ENCODE measurements around the gene CFTR.
"Not testable (repeated sequence)": the region's sequence is repeated elsewhere in the genome, so short reads cannot be mapped to it uniquely, and the experiment has no call there.

The CFTR gene

DNA sequence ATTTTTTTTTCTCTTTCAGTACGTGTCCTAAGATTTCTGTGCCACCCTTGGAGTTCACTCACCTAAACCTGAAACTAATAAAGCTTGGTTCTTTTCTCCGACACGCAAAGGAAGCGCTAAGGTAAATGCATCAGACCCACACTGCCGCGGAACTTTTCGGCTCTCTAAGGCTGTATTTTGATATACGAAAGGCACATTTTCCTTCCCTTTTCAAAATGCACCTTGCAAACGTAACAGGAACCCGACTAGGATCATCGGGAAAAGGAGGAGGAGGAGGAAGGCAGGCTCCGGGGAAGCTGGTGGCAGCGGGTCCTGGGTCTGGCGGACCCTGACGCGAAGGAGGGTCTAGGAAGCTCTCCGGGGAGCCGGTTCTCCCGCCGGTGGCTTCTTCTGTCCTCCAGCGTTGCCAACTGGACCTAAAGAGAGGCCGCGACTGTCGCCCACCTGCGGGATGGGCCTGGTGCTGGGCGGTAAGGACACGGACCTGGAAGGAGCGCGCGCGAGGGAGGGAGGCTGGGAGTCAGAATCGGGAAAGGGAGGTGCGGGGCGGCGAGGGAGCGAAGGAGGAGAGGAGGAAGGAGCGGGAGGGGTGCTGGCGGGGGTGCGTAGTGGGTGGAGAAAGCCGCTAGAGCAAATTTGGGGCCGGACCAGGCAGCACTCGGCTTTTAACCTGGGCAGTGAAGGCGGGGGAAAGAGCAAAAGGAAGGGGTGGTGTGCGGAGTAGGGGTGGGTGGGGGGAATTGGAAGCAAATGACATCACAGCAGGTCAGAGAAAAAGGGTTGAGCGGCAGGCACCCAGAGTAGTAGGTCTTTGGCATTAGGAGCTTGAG is at the start of gene CFTR:
TSS of gene CFTR (plus strand) at position 801 of the 830 bp plus-strand sequence. CDS start 70 bp downstream, outside the sequence.
- DNase-seq (ENCODE audit: low read depth in 2 of 2), result no peak

DNA sequence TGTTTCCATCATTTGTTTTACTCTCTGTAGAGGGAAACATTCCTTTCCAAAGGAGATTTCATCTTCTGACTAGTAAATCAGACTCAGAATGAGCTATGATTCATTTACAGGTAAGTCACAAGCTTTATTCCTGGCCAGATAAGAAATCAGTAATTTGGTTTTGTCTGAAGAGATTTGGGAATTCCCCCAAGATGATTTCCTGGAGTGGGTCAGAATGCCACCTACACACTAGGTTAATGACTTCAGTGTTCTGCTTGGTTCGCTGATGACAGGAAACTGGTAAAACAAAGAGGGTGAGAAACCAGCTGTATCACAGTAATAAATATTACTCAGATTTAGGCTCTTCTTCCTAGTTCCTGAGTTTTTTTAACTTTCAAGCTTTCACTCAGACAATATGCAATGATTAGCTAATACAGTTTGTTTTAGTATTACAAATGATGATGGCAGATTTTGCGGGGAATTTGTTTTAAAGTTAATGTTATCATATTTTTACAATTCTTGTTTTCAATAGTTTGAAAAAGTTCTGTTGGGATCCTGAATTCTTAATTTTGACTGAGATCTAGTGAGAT is 44.3 kb upstream of the CFTR start:
- no peak for DNase-seq (ENCODE audit: low read depth in 2 of 2)

DNA sequence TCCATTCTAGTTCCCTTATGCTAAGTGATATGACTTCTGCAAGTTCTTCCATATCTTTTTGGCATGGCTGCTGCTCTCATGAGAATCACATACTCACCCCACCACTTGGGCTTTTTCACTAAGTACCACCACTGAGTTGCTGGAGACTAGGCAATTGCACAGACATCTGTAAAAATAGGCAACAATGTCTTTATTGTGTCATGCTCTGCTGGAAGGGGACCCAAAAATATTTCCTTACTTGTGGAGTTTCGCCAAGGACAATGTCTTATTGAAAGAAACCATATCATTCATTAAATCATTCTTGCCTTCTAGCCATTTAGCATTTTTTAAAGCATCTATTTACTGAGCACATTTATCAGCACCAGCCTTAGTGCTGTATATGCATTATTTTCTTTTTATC is 35.2 kb upstream of the CFTR start:
- DNase-seq (ENCODE audit: low read depth in 2 of 2), result no peak

GRCh38 chr7:117445206-117445605 is 34.6 kb upstream of the CFTR start:
- DNase-seq (ENCODE audit: low read depth in 2 of 2), result no peak

DNA sequence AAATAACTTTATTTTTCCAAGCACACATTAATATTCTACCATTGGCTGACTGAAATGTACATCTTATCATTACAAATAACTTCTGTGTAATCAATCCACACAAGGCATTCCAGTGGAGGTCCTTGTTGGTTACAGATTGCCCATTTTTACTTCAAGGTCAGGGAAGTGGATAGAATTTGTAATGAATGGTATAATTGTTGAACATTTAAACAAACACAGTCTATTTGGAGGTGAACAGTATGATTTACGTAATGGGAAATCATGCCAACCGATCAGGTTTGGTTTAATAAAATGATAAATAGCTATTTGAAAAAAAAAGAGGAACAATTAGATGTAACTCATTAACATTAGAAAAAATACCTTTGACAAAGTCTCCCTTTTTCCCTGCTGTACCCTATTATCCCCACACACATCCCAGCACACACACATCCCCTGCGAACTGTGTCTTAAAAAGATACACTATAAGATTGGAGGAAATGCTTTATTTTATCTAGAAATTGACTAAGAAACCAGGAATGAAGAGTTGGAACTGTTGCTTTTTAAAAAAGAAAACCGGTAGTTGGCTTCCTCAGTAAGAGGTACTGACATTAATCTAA is 33.5 kb upstream of the CFTR start:
- DNase-seq (ENCODE audit: low read depth in 2 of 2), result no peak

DNA sequence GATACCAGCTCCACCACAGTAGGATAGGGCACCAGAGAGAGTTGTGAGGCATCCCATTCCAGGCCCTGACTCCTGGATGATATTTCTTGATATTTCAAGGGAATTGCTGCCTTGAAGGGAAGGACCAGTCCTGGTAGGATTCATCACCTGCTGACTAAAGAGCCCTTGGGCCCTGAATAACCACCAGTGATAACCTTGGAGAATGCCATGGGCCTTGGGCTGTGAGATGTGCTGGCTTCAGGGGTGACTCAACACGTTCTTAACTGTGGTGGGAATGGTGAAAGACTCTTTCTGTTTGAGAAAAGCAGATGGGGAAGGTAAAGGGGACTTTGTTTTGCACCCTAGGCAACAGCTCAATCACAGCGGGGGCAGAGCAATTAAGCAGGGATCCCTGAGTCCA is 31.2 kb upstream of the CFTR start:
- no peak for DNase-seq (ENCODE audit: low read depth in 2 of 2)

GRCh38 chr7:117458977-117459583 is 20.7 kb upstream of the CFTR start:
- DNase-seq (ENCODE audit: low read depth in 2 of 2), result no peak

DNA sequence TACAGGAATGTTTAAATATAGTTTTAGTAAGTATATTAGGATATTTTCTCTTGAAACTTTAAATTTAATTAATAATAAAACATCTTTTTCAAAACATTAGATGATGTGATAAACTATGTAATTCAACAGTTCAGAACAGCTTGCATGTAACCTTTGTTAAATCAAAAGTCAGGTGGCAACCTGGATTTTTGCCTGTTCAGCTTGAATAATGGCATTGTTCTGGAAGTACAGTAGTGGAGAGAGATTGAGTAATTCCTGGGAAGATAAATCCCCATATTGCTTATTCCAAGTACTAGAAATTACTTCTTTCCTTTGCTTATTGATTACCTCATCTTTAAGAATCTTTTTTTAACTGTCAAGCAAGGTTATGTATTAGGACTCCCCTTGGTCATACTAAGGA is 20.1 kb upstream of the CFTR start:
- no peak for DNase-seq (ENCODE audit: low read depth in 2 of 2)

- not testable (repeated sequence) for DNase-seq (ENCODE audit: low read depth in 2 of 2)
Observed at GRCh38 chr7:117460815-117461214, 19.0 kb upstream of the CFTR start.

DNA sequence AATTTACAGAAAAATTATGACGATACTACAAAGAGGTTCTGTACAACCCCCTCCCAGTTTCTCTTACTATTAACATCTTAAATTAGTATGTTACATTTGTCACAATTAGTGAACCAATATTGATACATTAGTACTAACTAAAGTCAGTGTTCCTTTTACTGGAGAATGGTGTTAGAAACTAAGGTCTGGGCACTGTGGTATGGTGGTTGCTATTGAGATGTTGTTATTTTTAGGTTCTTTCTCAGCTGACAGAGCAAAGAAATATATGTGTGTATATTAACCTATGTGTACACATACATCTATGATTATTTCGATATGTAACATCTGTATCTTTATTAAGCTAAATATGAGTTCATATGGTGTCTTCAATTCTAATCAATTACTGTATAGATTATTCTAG is 11.7 kb upstream of the CFTR start:
- DNase-seq (ENCODE audit: low read depth in 2 of 2), result no peak

DNA sequence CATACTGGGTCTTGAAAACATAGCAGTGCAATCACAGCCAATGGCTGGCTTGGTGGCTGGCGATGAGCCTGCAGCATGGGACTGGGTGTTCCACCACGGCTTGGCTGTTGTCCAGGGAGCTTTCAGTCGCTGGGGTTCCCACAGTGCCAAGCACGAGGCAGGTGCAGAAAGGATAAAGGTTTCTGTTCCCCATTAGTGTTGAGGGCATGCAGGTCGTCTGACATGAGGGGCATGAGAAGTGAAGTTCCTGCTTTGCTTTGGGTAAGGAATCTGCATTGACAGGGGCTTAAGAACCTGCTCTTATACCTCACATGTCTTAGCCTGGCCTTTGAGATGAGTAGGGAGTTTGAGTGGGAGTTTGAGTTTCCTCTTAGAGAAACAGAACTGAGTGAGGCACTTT is 9.0 kb upstream of the CFTR start:
- no peak for DNase-seq (ENCODE audit: low read depth in 2 of 2)

- no peak for DNase-seq (ENCODE audit: low read depth in 2 of 2)
Observed at GRCh38 chr7:117472335-117472734, 7.5 kb upstream of the CFTR start.

DNA sequence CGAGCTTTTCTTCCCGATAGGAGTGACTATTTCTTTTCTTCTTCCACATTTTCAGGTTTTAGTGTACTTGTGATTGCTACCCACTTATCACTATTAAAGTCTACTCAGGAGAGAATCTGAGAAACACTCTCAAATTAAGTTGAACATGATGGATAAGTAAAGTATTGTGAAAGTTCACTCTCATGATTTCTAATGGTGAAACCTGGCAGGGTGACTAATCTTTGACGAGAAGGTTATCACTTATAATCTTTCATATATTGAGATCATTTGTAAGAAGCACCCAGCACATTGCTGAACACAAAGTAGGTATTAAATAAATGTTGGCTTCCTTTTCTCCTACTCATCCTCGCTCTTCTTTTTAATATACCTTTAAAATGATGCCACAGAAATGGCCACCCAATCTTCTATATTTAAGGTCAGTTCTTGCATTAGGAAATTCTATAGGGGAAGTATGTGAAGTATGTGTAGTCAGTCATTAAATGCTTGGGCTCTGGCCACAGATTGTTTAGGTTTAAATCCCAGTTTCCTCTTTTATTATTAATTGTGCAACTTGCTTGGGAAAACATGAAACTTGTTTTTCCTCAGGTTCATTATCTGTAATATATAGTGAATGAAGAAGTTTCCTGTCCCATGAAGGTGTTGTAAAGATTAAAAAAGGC is 3.1 kb upstream of the CFTR start:
- no peak for DNase-seq (ENCODE audit: low read depth in 2 of 2)

DNA sequence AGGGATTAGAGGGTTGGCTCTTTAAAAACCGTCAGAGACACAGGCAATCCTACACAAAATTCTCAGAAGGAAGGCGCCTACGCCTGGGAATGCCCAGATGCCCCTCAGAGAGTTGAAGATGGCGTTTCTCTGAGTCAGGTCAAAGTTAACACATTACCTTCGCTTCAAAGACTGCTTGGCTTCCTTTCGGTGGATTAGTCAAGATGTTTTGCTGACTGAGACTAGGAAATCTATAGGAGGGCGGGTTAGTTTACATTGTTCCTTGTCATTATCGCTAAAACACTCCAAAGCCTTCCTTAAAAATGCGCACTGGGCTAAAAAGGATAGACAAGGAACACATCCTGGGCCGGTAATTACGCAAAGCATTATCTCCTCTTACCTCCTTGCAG is 995 bp upstream of the CFTR start:
- no peak for DNase-seq (ENCODE audit: low read depth in 2 of 2)

- DNase-seq (ENCODE audit: low read depth in 2 of 2), result no peak
Observed at GRCh38 chr7:117480055-117480362, 184 bp downstream of the CFTR start.

GRCh38 chr7:117480978-117481377 is 1.2 kb downstream of the CFTR start:
- DNase-seq (ENCODE audit: low read depth in 2 of 2), result no peak

- DNase-seq (ENCODE audit: low read depth in 2 of 2), result no peak
Observed at GRCh38 chr7:117485118-117485620, 5.3 kb downstream of the CFTR start.

GRCh38 chr7:117489016-117489415 is 9.2 kb downstream of the CFTR start:
- no peak for DNase-seq (ENCODE audit: low read depth in 2 of 2)

GRCh38 chr7:117489430-117489829 is 9.6 kb downstream of the CFTR start:
- no peak for DNase-seq (ENCODE audit: low read depth in 2 of 2)

GRCh38 chr7:117489911-117490310 is 10.1 kb downstream of the CFTR start:
- no peak for DNase-seq (ENCODE audit: low read depth in 2 of 2)

DNA sequence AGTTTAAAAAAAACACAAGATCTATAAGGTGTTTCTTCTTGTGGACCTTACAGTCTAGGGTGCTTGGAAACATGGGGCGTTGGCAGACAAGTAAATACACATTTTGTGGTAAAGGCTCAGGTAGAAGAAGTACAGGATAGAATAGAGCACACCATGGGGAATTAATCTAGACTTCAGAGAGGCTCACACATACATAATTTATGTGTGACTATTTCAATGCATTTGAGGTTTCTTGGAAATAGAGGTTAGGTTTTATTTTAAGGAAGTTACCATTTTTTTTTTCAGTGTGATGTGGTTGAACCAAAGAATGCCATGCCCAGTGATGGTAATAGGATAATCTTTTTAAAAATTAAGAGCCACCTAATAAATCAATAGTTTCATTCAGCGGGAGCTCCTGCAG is 12.8 kb downstream of the CFTR start:
- DNase-seq (ENCODE audit: low read depth in 2 of 2), result no peak

- DNase-seq (ENCODE audit: low read depth in 2 of 2), result no peak
Observed at GRCh38 chr7:117493460-117493859, 13.6 kb downstream of the CFTR start.
